HG02588 (cell line): ENCODE measurements around the gene ARL3.
"Not testable (repeated sequence)": the region's sequence is repeated elsewhere in the genome, so short reads cannot be mapped to it uniquely, and the experiment has no call there.

ENCODE experiments used
- ATAC-seq: cut with Tn5 transposase; IDR thresholded peaks from one replicate; pipeline ENCODE4 v1.9.1; 2021; ENCODE audit warnings: mild to moderate bottlenecking, moderate library complexity; ENCODE audit not compliant: unreplicated experiment

The ARL3 gene

GRCh38 chr10:102705531-102705930 is 8.7 kb downstream of the ARL3 start:
- no peak for ATAC-seq

GRCh38 chr10:102704915-102705314 is 9.3 kb downstream of the ARL3 start:
- no peak for ATAC-seq

GRCh38 chr10:102702742-102703141 is 11.5 kb downstream of the ARL3 start:
- ATAC-seq, result no peak

- ATAC-seq, result no peak
These were observed 12.4 kb downstream of the ARL3 start for GRCh38 chr10:102701796-102702195.

GRCh38 chr10:102701272-102701671 is 12.9 kb downstream of the ARL3 start:
- ATAC-seq, result no peak

- ATAC-seq, result no peak
These were observed 15.3 kb downstream of the ARL3 start for GRCh38 chr10:102698894-102699293.

- no peak for ATAC-seq
These were observed 17.5 kb downstream of the ARL3 start for GRCh38 chr10:102696736-102697135.

GRCh38 chr10:102695401-102695800 is 18.8 kb downstream of the ARL3 start:
- not testable (repeated sequence) for ATAC-seq

GRCh38 chr10:102691285-102692066 is 22.7 kb downstream of the ARL3 start:
- no peak for ATAC-seq

- no peak for ATAC-seq
These were observed 30.5 kb downstream of the ARL3 start for GRCh38 chr10:102683736-102684135.

GRCh38 chr10:102682981-102683380 is 31.2 kb downstream of the ARL3 start:
- ATAC-seq, result no peak

- ATAC-seq, result no peak
These were observed 31.8 kb downstream of the ARL3 start for GRCh38 chr10:102682416-102682815.

GRCh38 chr10:102681696-102682095 is 32.5 kb downstream of the ARL3 start:
- ATAC-seq, result no peak

- ATAC-seq, result no peak
These were observed 34.6 kb downstream of the ARL3 start for GRCh38 chr10:102679596-102679995.

GRCh38 chr10:102678842-102679289 is 35.3 kb downstream of the ARL3 start:
- ATAC-seq, result no peak

GRCh38 chr10:102678068-102678400 is 36.2 kb downstream of the ARL3 start:
- ATAC-seq, result no peak

GRCh38 chr10:102677331-102678067 is 36.7 kb downstream of the ARL3 start:
- no peak for ATAC-seq

GRCh38 chr10:102676534-102677315 is 37.5 kb downstream of the ARL3 start:
- no peak for ATAC-seq

- no peak for ATAC-seq
These were observed 38.3 kb downstream of the ARL3 start for GRCh38 chr10:102675666-102676533.

GRCh38 chr10:102675011-102675665 is 39.1 kb downstream of the ARL3 start:
- no peak for ATAC-seq
